Cardiac fibroblast (primary cell): ENCODE measurements around the gene ARF5.

ENCODE experiments used
- DNase-seq, 2 donors: peaks; one replicate each; pipeline versions ENCODE4 v3.0.0 to v3.0.0-alpha.2; 2010; ENCODE audit warnings: low read depth in 2 of 2
- H3K4me3 ChIP-seq, 2 donors: replicated peaks in 1 of 2; 1 replicate in 1 of 2; 2 replicates in 1 of 2; pipeline ENCODE4 v1.5.1; 2011; ENCODE audit warnings: low read depth in 2 of 2, low read length in 2 of 2, mild to moderate bottlenecking in 2 of 2, moderate library complexity in 1 of 2
- TF ChIP-seq, protein P1 (sequence below): IDR thresholded peaks from one replicate; pipeline ENCODE4 v1.5.1; 2011; ENCODE audit warnings: low read depth, mild to moderate bottlenecking, low read length, inconsistent platforms

ARF5 gene

DNA sequence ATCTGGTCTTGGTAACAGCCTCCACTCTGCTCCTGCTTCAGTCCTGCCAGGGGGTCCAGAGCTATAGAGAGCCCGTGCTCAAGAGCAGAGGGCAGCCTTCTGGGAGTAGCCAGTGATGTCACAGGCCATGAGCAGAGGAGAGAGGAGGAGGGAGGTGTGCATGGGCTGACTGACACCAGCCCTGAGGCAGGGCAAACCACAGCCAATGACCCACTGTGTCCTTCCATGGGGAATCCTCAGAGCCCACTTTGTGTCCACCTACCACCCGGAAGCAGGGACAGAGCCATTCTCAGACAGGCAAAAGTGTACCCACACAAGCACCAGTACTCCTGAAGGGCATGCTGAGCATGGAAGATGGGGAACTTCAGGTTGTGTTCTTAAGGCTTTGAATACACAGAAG is 29.8 kb downstream of the ARF5 start, which contains the start of gene PAX4:
PAX4 (minus strand) TSS at position 101 of the 400 bp plus-strand sequence. CDS start 2,214 bp downstream, outside the sequence.
- no peak for DNase-seq
- TF ChIP-seq, protein P1, sequence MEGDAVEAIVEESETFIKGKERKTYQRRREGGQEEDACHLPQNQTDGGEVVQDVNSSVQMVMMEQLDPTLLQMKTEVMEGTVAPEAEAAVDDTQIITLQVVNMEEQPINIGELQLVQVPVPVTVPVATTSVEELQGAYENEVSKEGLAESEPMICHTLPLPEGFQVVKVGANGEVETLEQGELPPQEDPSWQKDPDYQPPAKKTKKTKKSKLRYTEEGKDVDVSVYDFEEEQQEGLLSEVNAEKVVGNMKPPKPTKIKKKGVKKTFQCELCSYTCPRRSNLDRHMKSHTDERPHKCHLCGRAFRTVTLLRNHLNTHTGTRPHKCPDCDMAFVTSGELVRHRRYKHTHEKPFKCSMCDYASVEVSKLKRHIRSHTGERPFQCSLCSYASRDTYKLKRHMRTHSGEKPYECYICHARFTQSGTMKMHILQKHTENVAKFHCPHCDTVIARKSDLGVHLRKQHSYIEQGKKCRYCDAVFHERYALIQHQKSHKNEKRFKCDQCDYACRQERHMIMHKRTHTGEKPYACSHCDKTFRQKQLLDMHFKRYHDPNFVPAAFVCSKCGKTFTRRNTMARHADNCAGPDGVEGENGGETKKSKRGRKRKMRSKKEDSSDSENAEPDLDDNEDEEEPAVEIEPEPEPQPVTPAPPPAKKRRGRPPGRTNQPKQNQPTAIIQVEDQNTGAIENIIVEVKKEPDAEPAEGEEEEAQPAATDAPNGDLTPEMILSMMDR = no peak
- H3K4me3 ChIP-seq = no peak within 1 kb of the TSS

DNA sequence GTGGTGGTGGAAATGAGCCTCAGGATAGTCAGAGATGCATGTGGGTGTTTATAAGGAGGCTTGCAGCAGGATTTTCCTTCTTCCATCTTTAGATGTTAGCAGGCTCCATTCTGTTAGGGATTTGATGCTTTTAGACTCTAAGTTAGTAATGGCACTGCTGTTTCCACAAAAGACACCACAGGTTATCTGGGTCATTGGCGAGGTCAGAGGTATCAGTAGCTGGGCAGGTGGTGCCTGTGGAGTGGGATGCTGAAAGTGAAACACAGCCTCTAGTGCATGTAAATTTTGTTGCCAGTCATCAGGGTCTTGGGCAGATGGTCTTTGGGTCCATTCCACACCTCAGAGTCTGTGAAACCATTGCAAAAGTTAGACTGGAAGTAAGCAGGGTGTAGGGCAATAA is 30.6 kb downstream of the ARF5 start:
- TF ChIP-seq, protein P1 = no peak
- DNase-seq = no peak

DNA sequence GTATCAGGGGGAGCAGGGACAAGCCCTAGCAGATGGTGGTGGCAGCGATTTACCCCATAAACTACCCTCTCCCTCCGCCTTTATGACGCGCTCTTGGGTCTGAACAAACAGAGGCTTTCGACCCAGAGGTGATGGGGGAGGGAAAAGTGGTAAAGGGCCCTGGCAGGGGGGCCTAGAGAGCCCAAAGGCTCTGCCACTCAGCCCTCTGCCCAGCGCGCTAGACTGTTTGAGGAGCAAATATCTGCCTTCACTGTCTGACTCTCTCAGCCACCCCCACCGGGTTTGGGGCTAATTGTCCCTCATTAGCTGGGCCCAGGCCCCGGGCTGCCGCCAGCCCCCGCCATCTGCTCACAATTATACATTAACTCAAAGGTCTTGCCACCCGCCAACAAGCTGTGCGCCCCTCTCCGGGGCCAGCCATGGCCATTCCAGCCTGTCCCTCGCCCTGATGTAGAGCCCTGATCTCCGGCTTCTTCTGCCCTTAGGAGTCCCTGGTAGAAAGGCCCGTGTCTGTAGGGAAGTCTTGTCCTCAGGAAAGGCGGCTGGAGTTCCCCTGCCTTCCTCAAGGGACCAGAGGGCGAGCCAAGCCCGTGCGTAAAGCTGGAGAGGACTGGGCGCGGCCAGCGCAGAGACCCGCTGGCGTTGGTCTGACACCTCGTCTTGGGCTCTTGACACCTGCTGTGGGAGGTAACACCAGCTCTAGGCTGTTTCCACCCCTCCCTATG is 31.6 kb downstream of the ARF5 start:
- DNase-seq = peak in 1 of 2 donors; percentile 23
- TF ChIP-seq, protein P1 = no peak
- H3K4me3 ChIP-seq = no peak overlapping the region

More for the DNA sequence above, 30.6 kb downstream of the ARF5 start:
- H3K4me3 ChIP-seq = no peak overlapping the region

DNA sequence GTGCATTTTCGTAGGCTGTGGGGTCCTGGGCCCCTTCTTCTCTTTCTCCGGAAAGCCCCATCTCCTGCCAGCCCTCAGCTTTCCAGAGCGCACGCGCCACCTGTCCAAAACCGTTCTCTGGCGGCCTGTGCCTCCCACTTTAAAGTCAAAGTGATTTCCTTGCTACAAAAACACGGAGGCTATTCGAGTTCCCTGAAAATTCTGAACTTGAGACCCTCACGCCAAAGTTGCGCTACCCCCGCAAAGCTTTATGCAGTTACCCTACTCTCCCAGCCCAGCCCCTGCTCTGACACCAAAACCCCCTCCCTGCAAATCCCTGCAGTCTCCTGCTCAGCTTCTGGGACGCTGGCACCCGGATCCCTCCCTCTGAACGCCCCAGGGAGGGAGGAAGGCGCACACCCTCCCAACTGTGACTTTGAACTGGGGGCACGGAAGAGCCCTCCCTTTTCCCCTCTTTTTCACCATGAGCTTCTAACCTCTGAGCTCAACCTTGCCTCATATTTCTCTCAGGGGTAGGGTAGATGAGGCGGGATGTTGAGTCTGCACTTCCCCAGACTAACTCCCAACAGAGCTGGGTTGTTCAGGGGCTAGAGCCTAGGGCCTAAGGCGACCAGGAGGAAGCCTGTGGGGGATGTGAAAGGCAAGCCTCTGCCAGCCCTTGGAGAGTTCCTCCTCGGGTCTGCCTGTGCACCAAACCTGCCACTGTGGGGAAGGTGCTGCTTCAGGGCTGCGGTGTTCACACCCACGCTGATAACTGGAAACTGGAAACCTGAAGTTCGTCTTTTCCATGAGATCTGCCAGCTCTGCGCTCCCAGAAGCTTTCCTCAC is 32.4 kb downstream of the ARF5 start:
- H3K4me3 ChIP-seq = no peak overlapping the region
- TF ChIP-seq, protein P1 = no peak
- no peak for DNase-seq

DNA sequence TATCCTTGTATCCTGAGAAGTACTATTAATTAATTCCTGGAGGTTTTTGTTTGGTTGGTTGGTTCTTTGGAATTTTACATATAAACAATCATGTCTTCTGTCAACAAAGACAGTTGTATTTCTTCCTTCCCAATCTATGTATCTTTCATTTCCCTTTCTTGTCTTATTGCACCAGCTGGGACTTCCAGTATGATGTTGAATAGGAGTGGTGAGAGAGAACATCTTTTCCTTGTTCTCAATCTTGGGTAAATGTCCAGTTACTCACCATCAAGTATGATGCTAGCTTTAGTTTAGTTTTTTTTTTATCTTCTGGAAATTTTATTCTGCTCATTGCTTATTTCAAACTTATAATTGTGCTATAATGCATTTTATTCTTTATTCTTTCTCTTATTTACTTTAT is 37.1 kb downstream of the ARF5 start:
- DNase-seq = no peak
- no peak overlapping the region for H3K4me3 ChIP-seq
- TF ChIP-seq, protein P1 = no peak

DNA sequence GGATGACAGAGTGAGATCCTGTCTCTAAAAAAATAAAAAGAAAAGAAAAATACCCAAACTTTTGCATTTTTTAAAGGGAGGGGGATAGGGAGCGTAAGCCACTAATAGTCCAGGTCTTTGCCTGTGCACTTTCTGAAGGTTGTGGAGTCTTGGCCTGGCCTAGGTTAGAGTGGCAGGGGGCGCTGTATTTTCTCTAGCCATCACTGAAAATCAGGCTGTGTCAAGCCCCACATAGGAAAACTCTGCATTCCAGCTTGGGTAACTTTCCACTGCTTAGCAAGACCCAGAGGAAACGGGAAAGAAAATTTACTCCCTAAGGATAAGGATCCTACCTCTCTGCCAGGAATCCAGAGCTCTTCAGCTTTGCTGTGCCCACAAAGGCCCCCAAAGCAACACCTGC is 40.2 kb downstream of the ARF5 start:
- no peak overlapping the region for H3K4me3 ChIP-seq
- no peak for DNase-seq
- TF ChIP-seq, protein P1 = no peak
